ENCODE measurements around the gene CCDC201. TPM values are rescaled to one million over a fixed set of nuclear protein-coding genes. Genes with fewer than 3 reads are reported as not detected.

CCDC201 gene
- polyA plus RNA-seq, 2 of the 4 experiments (the other 2 are of a cell fraction) = 0.03 TPM; not detected in 1

DNA sequence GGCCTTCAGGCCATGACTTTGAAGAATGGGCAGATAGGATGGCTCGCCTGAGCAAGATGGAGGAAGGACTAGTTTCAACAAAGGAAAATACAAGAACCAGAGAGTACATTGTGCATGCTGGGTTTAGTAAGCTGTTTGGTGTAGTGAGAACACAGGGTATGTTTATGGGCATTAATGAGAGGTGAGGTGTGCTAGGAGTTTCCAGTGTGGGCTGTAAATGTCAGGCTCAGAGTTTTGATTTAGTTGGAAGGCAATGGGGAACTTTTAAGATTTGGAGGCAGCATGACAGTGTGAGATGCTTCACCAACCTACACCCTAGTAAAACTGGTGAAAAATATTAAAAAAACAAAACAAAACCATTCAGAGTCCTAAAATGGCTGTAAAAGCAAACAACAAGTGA is 28.7 kb upstream of the CCDC201 start:
- DNase-seq (ENCODE audit: low read depth in 1 of 2, low spot score in 1 of 2) (no peak), ATAC-seq (no peak), FAIRE-seq (no peak)
- WGBS (ENCODE audit: missing lambda C conversion rate) = 23% methylated on average over 1 of the region's 1 CpG
- no peak overlapping the region for H3K4me3 ChIP-seq
- peaks cover 10% of the 10 kb centered on the region; the same call in 1 of the 3 replicates for H3K9me3 ChIP-seq
- no peaks in the 10 kb centered on the region for H3K4me1 ChIP-seq
- no peak for TF ChIP-seq CBX2 (IDR thresholded peaks at IDR 0.05; ENCODE audit: borderline replicate concordance, low read depth)
- no peak for TF ChIP-seq PHF8 (IDR thresholded peaks at IDR 0.05; ENCODE audit: borderline replicate concordance, low read depth)
- no peak for TF ChIP-seq BHLHE40 (IDR thresholded peaks at IDR 0.05; ENCODE audit: low read depth, low read length)
- TF ChIP-seq FOSB (CRISPR knock-in tag; IDR thresholded peaks at IDR 0.05) = no peak
- TF ChIP-seq REST (IDR thresholded peaks at IDR 0.05) = no peak
- no peak for TF ChIP-seq HOXB13 (CRISPR knock-in tag; IDR thresholded peaks at IDR 0.05; ENCODE audit: low read depth)
- no peak for TF ChIP-seq HOXB5 (CRISPR knock-in tag; IDR thresholded peaks at IDR 0.05)
- no peak for TF ChIP-seq MYC (IDR thresholded peaks at IDR 0.05; ENCODE audit: borderline replicate concordance, low read length)
- TF ChIP-seq KDM1A (IDR thresholded peaks at IDR 0.05; ENCODE audit: low read depth) = no peak
- TF ChIP-seq JUN (IDR thresholded peaks at IDR 0.05) = no peak
- TF ChIP-seq, protein P1, sequence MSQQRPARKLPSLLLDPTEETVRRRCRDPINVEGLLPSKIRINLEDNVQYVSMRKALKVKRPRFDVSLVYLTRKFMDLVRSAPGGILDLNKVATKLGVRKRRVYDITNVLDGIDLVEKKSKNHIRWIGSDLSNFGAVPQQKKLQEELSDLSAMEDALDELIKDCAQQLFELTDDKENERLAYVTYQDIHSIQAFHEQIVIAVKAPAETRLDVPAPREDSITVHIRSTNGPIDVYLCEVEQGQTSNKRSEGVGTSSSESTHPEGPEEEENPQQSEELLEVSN (IDR thresholded peaks at IDR 0.05; ENCODE audit: borderline replicate concordance, low read depth) = no peak
- no peak overlapping the region for H3K4me2 ChIP-seq
- CTCF ChIA-PET = interaction anchor here (0.6 to 1.8 kb wide), 9 partner anchors 11 to 1279 kb away, joined by 3 to 17 read pairs (median 6); no protein-coding TSS in a partner anchor
- POLR2A ChIA-PET = no interaction called here
- no peak overlapping the region for H3K27ac ChIP-seq

DNA sequence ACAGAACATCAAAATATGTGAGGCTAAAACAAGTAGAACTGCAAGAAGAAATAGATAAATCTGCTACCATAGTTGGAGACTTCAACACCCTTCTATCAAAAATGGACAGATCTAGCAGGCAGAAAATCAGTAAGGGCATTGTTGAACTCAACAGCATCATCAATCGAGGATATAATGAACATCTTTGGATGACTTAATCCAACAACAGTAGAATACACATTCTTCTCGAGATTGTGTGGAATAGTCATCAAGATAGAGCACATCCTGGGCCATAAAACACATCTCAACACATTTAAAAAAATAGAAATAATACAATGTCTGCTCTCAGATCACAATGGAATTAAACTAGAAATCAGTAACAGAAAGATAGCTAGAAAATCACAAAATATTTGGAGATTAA is 25.3 kb upstream of the CCDC201 start:
- Histone ChIP-seq H3K9me3 (no peaks in the 10 kb centered on the region), H3K4me1 (no peaks in the 10 kb centered on the region), H3K4me3 (no peak overlapping the region), H3K27ac (no peak overlapping the region), H3K4me2 (no peak overlapping the region)
- ChIA-PET CTCF (interaction anchor here (1.1 kb wide), 1 partner anchor 14 kb away, joined by 3 read pairs; no protein-coding TSS in a partner anchor), POLR2A (no interaction called here)
- 26% methylated on average over 2 of the region's 2 CpGs for whole genome bisulfite sequencing (ENCODE audit: missing lambda C conversion rate)
- FAIRE-seq (no peak), ATAC-seq (no peak), DNase-seq (ENCODE audit: low read depth in 1 of 2, low spot score in 1 of 2) (no peak)
- TF ChIP-seq HOXA7 (CRISPR knock-in tag; IDR thresholded peaks at IDR 0.05) (no peak), RAD21 (conservative IDR thresholded peaks at IDR 0.05 in 1 of 2, IDR thresholded peaks at IDR 0.05 in 1 of 2) (no peak), EHF (CRISPR knock-in tag; IDR thresholded peaks at IDR 0.05) (no peak), BCL3 (IDR thresholded peaks at IDR 0.05) (no peak)

- CTCF ChIA-PET = interaction anchor here (2.1 kb wide), 1 partner anchor 25 kb away, joined by 4 read pairs; the partner anchor contains the start of gene IGFBP3
- POLR2A ChIA-PET = no interaction called here
- Histone ChIP-seq H3K27ac (no peak overlapping the region), H3K4me3 (no peak overlapping the region), H3K4me1 (no peaks in the 10 kb centered on the region), H3K9me3 (no peaks in the 10 kb centered on the region), H3K4me2 (no peak overlapping the region)
- TF ChIP-seq SMC3 (IDR thresholded peaks at IDR 0.05) = no peak
- TF ChIP-seq CHD4 (IDR thresholded peaks at IDR 0.05; ENCODE audit: borderline replicate concordance) = no peak
- peak; percentile 94 for TF ChIP-seq ZC3H11A (IDR thresholded peaks at IDR 0.05)
- no peak for TF ChIP-seq ZFP36 (IDR thresholded peaks at IDR 0.05; ENCODE audit: borderline replicate concordance, partially characterized antibody)
- DNase-seq (ENCODE audit: low read depth in 1 of 2, low spot score in 1 of 2) (no peak), ATAC-seq (no peak), FAIRE-seq (no peak)
- 80% methylated on average over 1 of the region's 1 CpG for WGBS (ENCODE audit: missing lambda C conversion rate)
Measured at GRCh38 chr7:45897042-45897690, 24.3 kb upstream of the CCDC201 start.

Data from A549 (cell line).